H9 (cell line): ENCODE data around the gene EDEM1. TPM values are rescaled to one million over a fixed set of nuclear protein-coding genes. Genes with fewer than 3 reads are reported as not detected.
A peak's percentile ranks its signal among the peaks of the same experiment; 100 is the strongest.

Experiments
- DNase-seq: peaks from one replicate; pipeline ENCODE4 v3.0.0-alpha.2; 2017
- H2AFZ ChIP-seq: one replicate; pipeline ENCODE4 v1.6.1; 2013; ENCODE audit warnings: mild to moderate bottlenecking, low read length, control low read depth, moderate library complexity
- H2AK5ac ChIP-seq: 2 replicates; pipeline ENCODE4 v1.6.1; 2013; ENCODE audit warnings: low read length, control low read depth, mixed read lengths; ENCODE audit not compliant: insufficient read length
- H2BK120ac ChIP-seq: one replicate; pipeline ENCODE4 v1.6.1; 2013; ENCODE audit warnings: low read depth, mild to moderate bottlenecking, low read length, control low read depth, inconsistent platforms; ENCODE audit not compliant: poor library complexity, severe bottlenecking
- H2BK12ac ChIP-seq: 2 replicates; pipeline ENCODE4 v1.6.1; 2013; ENCODE audit warnings: low read length, control low read depth, mixed read lengths, low read depth; ENCODE audit not compliant: insufficient read length
- H2BK15ac ChIP-seq: 2 replicates; pipeline ENCODE4 v1.6.1; 2013; ENCODE audit warnings: low read depth, low read length, control low read depth
- H2BK20ac ChIP-seq: one replicate; pipeline ENCODE4 v1.6.1; 2013; ENCODE audit warnings: low read depth, mild to moderate bottlenecking, low read length, control low read depth, inconsistent platforms; ENCODE audit not compliant: poor library complexity, severe bottlenecking
- H2BK5ac ChIP-seq: 2 replicates; pipeline ENCODE4 v1.6.1; 2013; ENCODE audit warnings: low read length, control low read depth, mixed read lengths; ENCODE audit not compliant: insufficient read length
- H3K14ac ChIP-seq: 2 replicates; pipeline ENCODE4 v1.6.1; 2013; ENCODE audit warnings: low read length, control low read depth; ENCODE audit not compliant: insufficient read depth
- H3K18ac ChIP-seq: 2 replicates; pipeline ENCODE4 v1.6.1; 2013; ENCODE audit warnings: low read depth, mild to moderate bottlenecking, mixed read lengths, low read length, control low read depth; ENCODE audit not compliant: insufficient read length
- H3K23ac ChIP-seq: 2 replicates; pipeline ENCODE4 v1.6.1; 2013; ENCODE audit warnings: low read length, control low read depth, mixed read lengths, low read depth; ENCODE audit not compliant: insufficient read length
- H3K23me2 ChIP-seq: 2 replicates; pipeline ENCODE4 v1.6.1; 2013; ENCODE audit warnings: low read depth, mild to moderate bottlenecking, mixed read lengths, low read length, control low read depth; ENCODE audit not compliant: insufficient read length, poor library complexity, severe bottlenecking
- H3K27ac ChIP-seq: 2 replicates; pipeline ENCODE4 v1.5.1; 2013; ENCODE audit warnings: low read length, control low read depth, mixed read lengths, low read depth; ENCODE audit not compliant: insufficient read length
- H3K27me3 ChIP-seq: 2 replicates; pipeline ENCODE4 v1.6.1; 2013; ENCODE audit warnings: low read length, control low read depth, inconsistent platforms; ENCODE audit not compliant: insufficient read depth
- H3K4ac ChIP-seq: 2 replicates; pipeline ENCODE4 v1.6.1; 2013; ENCODE audit warnings: low read depth, mild to moderate bottlenecking, control low read depth, inconsistent platforms, low read length, moderate library complexity
- H3K4me1 ChIP-seq: 2 replicates; pipeline ENCODE4 v1.6.1; 2013; ENCODE audit warnings: low read length, control low read depth, inconsistent platforms; ENCODE audit not compliant: insufficient read depth
- H3K4me2 ChIP-seq: 2 replicates; pipeline ENCODE4 v1.6.1; 2013; ENCODE audit warnings: low read length, control low read depth, mixed read lengths; ENCODE audit not compliant: insufficient read length, insufficient read depth
- H3K56ac ChIP-seq: 2 replicates; pipeline ENCODE4 v1.6.1; 2013; ENCODE audit warnings: low read depth, mild to moderate bottlenecking, mixed read lengths, low read length, control low read depth; ENCODE audit not compliant: insufficient read length
- H3K79me1 ChIP-seq: 2 replicates; pipeline ENCODE4 v1.6.1; 2013; ENCODE audit warnings: low read depth, mild to moderate bottlenecking, moderate library complexity, low read length, control low read depth, inconsistent platforms; ENCODE audit not compliant: insufficient read depth, poor library complexity, severe bottlenecking
- H3K79me2 ChIP-seq: 2 replicates; pipeline ENCODE4 v1.6.1; 2013; ENCODE audit warnings: low read length, control low read depth, inconsistent platforms; ENCODE audit not compliant: insufficient read depth
- H3K9ac ChIP-seq: 2 replicates; pipeline ENCODE4 v1.6.1; 2013; ENCODE audit warnings: low read length, control low read depth, mixed read lengths; ENCODE audit not compliant: insufficient read length; ENCODE audit errors: extremely low read depth
- H3K9me3 ChIP-seq: one replicate; pipeline ENCODE4 v1.6.1; 2013; ENCODE audit warnings: low read depth, low read length, inconsistent platforms; ENCODE audit not compliant: control insufficient read depth
- H3T11ph ChIP-seq: one replicate; pipeline ENCODE4 v1.6.1; 2013; ENCODE audit warnings: mild to moderate bottlenecking, low read length, control low read depth, inconsistent platforms
- H4K20me1 ChIP-seq: one replicate; pipeline ENCODE4 v1.6.1; 2013; ENCODE audit not compliant: control insufficient read depth, insufficient read length, insufficient read depth
- H4K5ac ChIP-seq: 2 replicates; pipeline ENCODE4 v1.6.1; 2013; ENCODE audit warnings: low read depth, mild to moderate bottlenecking, mixed read lengths, low read length, control low read depth; ENCODE audit not compliant: insufficient read length
- H4K8ac ChIP-seq: replicated peaks from 2 replicates; pipeline ENCODE4 v1.6.1; 2013; ENCODE audit warnings: low read length, control low read depth, mixed read lengths, low read depth; ENCODE audit not compliant: insufficient read length
- H4K91ac ChIP-seq: 2 replicates; pipeline ENCODE4 v1.6.1; 2013; ENCODE audit warnings: low read depth, mild to moderate bottlenecking, moderate library complexity, mixed read lengths, low read length, control low read depth; ENCODE audit not compliant: insufficient read length
- H3K27ac Mint-ChIP-seq, 3 experiments: 2 replicates in 2 of 3; 3 replicates in 1 of 3; pipeline ENCODE4 v1.8.0; 2020 to 2021; ENCODE audit warnings: mixed read lengths in 3 of 3, mild to moderate bottlenecking in 1 of 3, moderate library complexity in 1 of 3
- H3K27me3 Mint-ChIP-seq: 2 replicates; pipeline ENCODE4 v1.8.0; 2021; ENCODE audit warnings: low read depth, mild to moderate bottlenecking, moderate library complexity, mixed read lengths
- H3K36me3 Mint-ChIP-seq, 3 experiments: 2 replicates in 2 of 3; 3 replicates in 1 of 3; pipeline ENCODE4 v1.8.0; 2020 to 2021; ENCODE audit warnings: low read depth in 3 of 3, mixed read lengths in 3 of 3; ENCODE audit not compliant: insufficient read depth in 1 of 3
- H3K4me1 Mint-ChIP-seq, 2 experiments: 2 replicates each; pipeline ENCODE4 v1.8.0; 2020; ENCODE audit warnings: mixed read lengths in 2 of 2
- H3K4me3 Mint-ChIP-seq, 2 experiments: 2 replicates in 1 of 2; 3 replicates in 1 of 2; pipeline ENCODE4 v1.8.0; 2020 to 2021; ENCODE audit warnings: mild to moderate bottlenecking in 2 of 2, mixed read lengths in 2 of 2, moderate library complexity in 1 of 2
- H3K9me3 Mint-ChIP-seq, 2 experiments: 2 replicates in 1 of 2; 3 replicates in 1 of 2; pipeline ENCODE4 v1.8.0; 2020; ENCODE audit warnings: mild to moderate bottlenecking in 2 of 2, mixed read lengths in 2 of 2, moderate library complexity in 1 of 2
- CTCF ChIP-seq: fragments of 200-600 bp; sonication (generic); conservative IDR thresholded peaks from 3 replicates; pipeline ENCODE4 v1.8.0; 2021; ENCODE audit warnings: antibody characterized with exemption, mild to moderate bottlenecking
- WGBS: extraction: QIAGEN DNeasy Blood & Tissue Kit; methylation state at CpG from one replicate; pipeline ENCODE4 v1.1.7; 2013; ENCODE audit warnings: missing lambda C conversion rate, low lambda C conversion rate, mixed read lengths; ENCODE audit not compliant: insufficient read length; ENCODE audit errors: extremely low coverage; 5-methylcytosine and 5-hydroxymethylcytosine counted together
- total RNA-seq: library from RNA; stranded (reverse); gene quantifications from 2 replicates; pipeline ENCODE4 v1.2.1, GENCODE V29; 2021

EDEM1 gene
- total RNA-seq, 1 experiment from 2014 or later, result 11.7 TPM

GRCh38 chr3:5218815-5219214 lies 31.3 kb downstream of the EDEM1 start:
- no peak overlapping the region for H4K8ac ChIP-seq
- no peak overlapping the region for H3K27ac ChIP-seq
- no peak overlapping the region for H3K23ac ChIP-seq
- H3K4me1 Mint-ChIP-seq, result peaks cover 38 to 58% of the 10 kb centered on the region in 2 experiments
- no peaks in the 10 kb centered on the region for H3K79me1 ChIP-seq
- H3K4me1 ChIP-seq, result no peaks in the 10 kb centered on the region; the same call in 1 of the 2 replicates
- WGBS, result no CpG with 5 or more reads among the region's 5 CpGs
- peak overlapping the region; percentile 65 to 98 (median 89) for H3K27ac Mint-ChIP-seq
- no peaks in the 10 kb centered on the region for H3K9me3 ChIP-seq
- no peak overlapping the region for H2AK5ac ChIP-seq
- no peak overlapping the region for H4K91ac ChIP-seq
- no peak overlapping the region for H2BK12ac ChIP-seq
- H3K4ac ChIP-seq, result no peak overlapping the region
- no peaks in the 10 kb centered on the region for H4K20me1 ChIP-seq
- peaks cover 29 to 33% (median 33%) of the 10 kb centered on the region in 3 experiments for H3K36me3 Mint-ChIP-seq
- no peaks in the 10 kb centered on the region; a peak in 2 of 5 replicates for H3K9me3 Mint-ChIP-seq
- no peak overlapping the region for H4K5ac ChIP-seq
- no peak overlapping the region for H3K9ac ChIP-seq
- H3K23me2 ChIP-seq, result no peaks in the 10 kb centered on the region
- no peak for DNase-seq
- H3K27me3 ChIP-seq, result no peaks in the 10 kb centered on the region
- H3K27me3 Mint-ChIP-seq, result no peaks in the 10 kb centered on the region
- no peak overlapping the region for H3K4me2 ChIP-seq
- H2BK5ac ChIP-seq, result no peak overlapping the region
- peak overlapping the region in 1 of 2 experiments; percentile 15; a peak in 2 of 5 replicates for H3K4me3 Mint-ChIP-seq
- no peak overlapping the region for H2BK15ac ChIP-seq
- H2BK120ac ChIP-seq, result no peak overlapping the region
- H3K14ac ChIP-seq, result no peak overlapping the region
- TF ChIP-seq CTCF, result no peak
- H3K79me2 ChIP-seq, result no peaks in the 10 kb centered on the region
- no peak overlapping the region for H3K18ac ChIP-seq
- no peak overlapping the region for H2BK20ac ChIP-seq
- no peak overlapping the region for H3K56ac ChIP-seq
- H2AFZ ChIP-seq, result no peak overlapping the region
- no peak overlapping the region for H3T11ph ChIP-seq
